Colon (tissue), 2 donors: ENCODE measurements around the gene TRPV5.

ENCODE experiments used
- FAIRE-seq: peaks from 2 replicates; lab custom pipeline; 2012; peaks lifted over from hg19 to GRCh38; lab: Jason Lieb, UNC
- donor health status: control.
- donor health status: control.

Gene TRPV5

DNA sequence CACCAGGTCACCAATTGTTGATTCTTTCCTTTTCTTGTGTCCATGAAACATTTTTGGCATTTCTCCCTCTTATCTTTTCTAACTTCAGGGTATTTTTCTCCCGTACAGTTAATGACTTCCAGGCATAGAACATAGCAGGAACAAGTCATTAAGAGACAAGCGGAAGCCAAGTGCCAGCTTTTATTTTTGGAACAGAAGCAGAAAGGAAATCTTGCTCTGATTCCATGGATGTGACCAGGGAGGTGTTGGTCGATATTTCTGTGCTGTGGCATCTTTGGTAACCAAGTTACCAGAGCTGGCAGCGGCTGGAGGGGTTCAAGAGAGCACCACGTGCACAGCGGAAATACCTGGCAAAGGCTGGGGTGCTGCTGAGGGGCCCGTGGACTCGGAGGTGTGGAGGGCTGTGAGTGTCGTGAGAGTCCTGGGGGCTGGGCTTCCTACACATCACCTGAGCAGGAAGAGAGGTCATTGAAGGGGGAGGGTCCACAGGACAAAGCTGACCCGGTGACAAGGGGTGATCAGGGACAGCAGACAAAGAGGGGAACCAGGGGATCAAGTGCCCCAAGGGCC is 7.5 kb upstream of the TRPV5 start:
- no peak for FAIRE-seq

DNA sequence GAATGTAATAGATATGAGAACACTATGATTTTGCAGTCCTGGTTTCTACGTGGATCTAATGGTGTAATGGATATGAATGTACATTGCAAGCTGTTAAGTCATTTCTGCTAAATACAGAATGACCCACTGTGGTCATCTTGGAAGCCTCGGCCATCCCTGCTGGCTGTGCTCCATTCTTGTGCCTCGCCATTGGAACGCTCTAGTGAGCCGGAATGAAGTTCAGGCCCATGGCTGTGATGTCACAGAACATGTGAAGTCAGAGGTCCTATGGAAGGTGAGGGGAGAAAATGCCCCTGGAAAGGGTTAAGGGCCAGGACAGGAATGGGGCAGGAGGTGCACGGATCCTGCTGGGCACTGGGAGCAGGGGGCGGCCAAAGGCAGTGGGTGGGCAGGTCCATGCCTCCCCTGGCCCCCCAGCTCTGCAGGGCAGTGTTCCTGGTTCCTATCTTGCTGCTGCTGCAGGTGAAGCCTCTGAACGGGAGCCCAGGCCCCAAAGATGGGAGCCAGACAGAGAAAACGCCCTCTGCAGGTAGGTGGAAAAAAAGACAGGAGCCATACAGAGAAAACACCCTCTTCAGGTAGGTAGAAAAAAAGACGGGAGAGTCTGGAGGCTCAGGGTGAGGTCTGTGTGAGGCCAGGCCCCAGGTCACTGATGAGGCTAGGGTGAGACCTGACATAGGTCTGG is 5.8 kb upstream of the TRPV5 start, which contains the start of gene LLCFC1:
Gene LLCFC1, plus strand, starts transcription at position 259 of the 685 bp plus-strand sequence. Its CDS starts 138 bp downstream, at position 397.
- FAIRE-seq: no peak

DNA sequence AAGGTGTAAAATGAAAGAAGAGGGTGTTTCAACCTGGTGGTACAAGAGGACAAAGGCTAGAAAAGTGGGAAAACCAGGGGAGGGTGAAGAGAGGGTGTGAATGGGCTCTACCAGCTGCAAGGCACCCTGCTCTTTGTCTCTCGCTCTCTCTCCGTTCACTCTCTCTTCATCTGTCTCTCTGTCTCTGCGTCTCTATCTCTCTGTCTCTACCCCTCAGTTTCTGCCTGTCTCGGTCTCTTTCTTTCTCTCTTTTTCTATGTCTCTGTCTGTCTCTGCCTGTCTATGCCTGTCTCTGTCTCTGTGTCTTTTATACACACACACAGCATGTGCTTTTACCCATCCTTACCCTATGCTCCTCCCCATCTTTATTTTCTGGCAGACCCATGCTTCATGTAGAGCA is 5.1 kb upstream of the TRPV5 start:
- FAIRE-seq: no peak

DNA sequence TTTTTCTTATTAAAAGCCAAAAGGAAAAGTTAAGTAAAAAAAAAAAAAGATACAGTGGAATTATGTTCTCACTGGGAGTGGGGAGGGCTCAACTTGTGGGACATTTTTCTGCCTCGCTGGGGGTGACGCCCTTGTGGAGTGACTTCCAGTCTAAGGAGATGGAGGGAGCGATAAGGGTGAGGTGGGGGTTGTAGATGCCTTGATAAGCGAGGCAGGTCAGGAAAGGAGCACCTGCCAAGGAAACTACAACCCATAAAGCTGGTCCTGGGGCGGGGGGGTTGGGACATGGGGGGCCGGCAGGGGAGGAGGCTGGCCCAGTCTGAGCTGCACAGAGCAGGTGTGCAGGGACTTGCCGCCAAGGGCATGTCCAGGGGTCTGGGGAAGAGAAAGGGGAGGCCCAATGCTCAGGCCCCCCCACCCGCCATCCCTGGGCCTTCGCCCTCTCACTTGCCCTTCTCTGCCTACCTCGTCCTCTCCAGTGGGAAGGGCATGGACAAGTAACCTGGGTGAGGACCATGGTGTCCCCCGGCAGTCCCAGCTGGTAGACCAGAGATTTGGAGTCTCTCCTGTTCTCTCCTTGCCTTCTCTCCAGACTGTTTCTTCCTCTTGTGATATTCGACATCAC is 2.5 kb upstream of the TRPV5 start:
- FAIRE-seq: no peak

DNA sequence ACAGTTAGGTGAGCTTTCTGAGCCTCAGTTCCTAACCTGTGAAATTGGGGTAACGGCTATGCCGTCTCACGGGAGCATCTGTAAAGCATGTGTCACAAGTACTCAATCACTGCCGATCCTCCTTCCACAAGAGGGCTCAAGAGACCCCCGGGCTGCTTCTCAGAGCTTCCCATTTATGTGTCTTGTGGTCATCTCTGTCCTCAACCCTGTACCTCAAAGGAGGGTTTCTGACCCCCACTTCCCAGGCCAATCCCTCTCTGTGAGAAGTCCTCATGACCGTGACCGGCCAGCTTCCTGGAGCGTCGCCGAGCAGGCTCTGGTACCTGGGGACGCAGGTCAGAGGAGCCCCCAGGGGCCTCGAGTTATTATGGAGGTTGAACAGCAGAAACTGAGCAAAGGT is 510 bp upstream of the TRPV5 start:
- FAIRE-seq: no peak

DNA sequence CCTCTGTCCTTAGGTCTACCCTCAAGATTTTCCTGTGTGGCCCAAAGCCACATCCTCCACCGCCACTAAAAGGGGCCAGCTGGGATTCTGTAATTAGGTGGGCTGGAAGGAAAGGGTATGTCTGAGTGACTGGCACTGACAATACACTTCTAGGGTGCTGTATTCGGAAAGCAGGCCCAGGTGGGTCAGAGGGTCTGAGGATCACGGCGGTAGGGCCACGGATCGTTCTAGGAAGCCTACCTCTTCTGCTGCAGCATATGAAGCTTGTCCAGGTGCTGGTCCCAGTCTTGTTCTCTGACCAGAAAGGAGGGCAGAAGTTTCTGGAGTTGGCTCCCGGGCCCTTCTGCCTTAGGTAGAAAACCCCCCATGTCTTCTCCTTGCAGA is 462 bp downstream of the TRPV5 start:
- no peak for FAIRE-seq

DNA sequence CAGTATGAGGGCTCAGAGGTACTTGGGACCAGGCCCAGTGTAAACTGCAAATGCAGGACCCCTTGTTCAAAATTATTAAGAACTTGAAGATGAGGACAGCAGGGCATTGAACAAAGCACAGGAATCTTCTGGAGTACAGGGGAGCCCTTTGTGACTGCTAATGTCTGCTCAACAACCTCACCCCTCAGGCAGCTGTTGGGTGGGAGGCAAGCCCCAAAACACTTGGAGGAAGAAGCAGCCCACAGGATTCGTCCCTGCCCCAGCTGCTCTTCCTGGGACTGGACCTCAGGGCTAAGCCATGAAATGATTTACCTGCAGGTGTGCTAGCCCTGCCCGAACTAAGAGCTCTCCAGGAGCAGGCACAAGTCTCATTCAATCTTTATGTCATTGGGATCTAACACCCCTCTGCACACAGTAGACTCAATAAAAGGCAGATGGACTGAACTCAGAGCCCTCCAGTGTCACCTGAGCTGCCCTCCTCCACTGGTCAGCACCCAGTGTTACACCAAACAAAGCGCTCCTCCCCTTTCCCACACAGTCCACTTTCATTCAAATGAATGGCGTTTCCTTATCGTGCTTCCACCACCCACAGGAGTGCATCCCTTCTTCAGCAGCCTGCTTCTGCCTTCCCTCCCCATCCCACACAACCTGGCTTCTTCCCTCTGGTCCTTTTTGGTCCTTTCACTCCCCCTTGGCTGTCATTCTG is 1.0 kb downstream of the TRPV5 start:
- FAIRE-seq: no peak

- no peak for FAIRE-seq
Measured at GRCh38 chr7:142930126-142930730, 3.3 kb downstream of the TRPV5 start.

DNA sequence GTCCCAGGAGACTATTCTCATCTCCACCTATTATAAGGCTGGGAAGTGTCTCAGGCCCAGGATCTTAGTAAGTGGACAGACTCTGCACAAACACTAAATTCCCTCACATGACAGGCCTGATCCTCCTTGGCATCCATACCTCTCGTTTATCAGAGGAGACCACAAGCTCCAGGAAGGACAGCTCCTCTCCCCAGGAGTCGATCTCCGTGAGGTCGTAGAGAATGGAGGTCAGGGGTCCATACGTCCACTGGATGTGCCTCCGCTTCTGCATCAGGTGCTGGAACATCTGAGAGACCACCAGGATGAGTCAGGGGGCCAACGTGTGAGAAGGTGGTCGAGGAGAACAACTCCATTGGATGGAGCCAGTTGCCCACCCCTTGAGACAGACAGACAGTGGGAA is 5.6 kb downstream of the TRPV5 start:
- FAIRE-seq: no peak

DNA sequence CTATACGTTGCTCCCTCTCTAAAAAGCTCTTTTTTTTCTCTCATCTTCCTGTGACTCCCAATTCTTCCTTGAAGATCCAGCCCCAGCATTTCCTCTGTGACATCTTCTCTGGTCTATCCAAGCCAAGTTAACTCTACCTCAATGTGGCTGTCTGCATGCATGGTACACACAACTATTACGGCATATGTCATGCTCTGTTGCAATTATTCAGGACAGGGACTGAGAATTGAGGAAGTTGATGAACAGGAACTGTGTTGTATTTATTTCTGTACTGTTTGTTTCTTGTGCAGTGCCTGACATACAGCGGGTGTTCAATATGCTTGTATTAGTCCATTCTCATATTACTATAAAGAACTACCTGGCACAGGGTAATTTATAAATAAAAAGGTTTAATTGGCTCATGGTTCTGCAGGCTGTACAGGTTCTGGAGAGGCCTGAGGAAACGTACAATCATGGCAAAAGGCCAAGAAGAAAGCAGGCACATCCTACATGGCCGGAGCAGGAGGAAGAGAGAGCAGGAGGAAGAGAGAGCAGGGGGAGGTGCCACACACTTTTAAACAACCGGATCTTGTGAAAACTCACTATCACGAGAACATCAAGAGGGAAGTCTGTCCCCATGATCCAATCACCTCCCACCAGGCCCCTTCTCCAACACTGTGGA is 6.3 kb downstream of the TRPV5 start:
- no peak for FAIRE-seq

GRCh38 chr7:142925413-142925812 is 8.1 kb downstream of the TRPV5 start:
- no peak for FAIRE-seq

DNA sequence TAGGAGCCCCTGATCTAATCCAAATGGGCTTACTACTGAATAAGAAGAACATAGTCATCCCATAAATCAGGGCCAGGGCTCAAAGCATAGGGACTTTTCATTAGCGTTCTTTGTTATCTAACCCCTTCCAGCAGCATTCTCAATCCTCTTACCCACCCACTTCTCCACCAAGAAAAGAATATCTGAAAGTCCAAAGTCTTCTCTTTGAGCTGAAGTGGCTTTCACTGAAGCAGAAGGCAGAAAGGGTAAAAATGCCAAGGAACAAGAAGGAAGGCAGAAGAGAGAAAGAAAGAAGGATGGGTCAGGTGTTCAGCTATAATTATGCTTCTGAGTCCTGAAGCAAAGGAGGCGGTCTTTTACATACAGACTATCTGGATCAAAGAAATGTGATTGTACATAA is 10.2 kb downstream of the TRPV5 start:
- FAIRE-seq: no peak

DNA sequence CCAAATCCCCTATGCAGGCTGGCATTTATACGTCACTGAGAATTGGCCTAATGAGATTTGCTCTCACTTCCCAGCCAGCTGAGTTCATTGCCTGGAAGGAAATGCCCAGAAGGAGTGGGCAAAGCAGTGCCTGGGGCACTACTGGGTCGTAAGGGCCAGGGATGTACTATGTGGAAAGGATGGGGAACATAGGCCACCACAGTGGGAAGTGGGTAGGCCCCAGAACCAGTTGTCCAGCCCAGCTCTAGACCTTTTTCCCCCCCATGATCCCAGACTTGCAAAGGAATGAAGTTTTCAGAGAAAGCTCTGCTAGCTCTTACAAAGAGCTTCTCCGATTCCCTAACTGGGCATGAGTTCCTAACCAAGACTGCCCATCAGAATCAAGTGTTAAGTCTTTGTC is 13.9 kb downstream of the TRPV5 start:
- FAIRE-seq: no peak

DNA sequence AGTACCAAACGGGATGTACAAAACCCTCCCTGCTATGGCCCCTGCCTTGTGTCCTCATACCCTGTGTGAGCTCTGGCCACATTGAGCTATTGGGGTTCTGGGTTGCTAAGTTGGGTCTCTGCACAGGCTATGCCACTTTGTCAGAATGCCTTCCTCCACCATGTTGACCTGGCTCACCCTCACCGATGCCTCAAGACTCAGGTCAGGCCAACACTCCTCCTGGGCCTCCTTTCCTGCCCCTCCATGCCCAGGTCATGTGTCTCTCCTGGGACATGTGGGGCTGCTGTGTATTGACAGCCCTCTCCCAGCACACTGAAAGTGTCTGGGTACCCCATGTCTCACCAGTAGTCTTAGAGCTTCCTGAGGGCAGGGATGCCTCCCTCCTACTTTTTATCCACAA is 14.6 kb downstream of the TRPV5 start:
- no peak for FAIRE-seq

- no peak for FAIRE-seq
Measured at GRCh38 chr7:142917447-142917846, 16.1 kb downstream of the TRPV5 start.

DNA sequence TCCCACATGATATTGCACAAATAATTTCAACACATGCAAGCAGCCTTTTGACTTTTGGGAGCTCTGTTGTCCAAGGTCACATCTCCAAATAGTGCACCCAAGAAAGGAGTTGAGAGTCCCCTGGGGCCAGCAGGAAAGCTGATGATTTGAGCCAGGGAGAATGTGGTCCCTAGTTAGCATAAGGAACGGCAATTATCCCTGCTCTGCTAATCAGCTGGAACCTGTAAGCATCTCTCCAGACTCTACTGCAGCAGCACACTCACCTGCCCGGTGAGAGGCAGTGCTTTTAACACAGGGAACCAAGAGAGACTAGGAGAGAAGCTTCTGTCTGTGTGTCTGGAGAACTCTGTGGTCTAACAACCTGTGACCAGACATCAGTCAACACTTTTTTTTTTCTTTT is 17.0 kb downstream of the TRPV5 start:
- FAIRE-seq: no peak

- FAIRE-seq: no peak
Measured at GRCh38 chr7:142915315-142915714, 18.2 kb downstream of the TRPV5 start.

GRCh38 chr7:142914121-142914520 is 19.4 kb downstream of the TRPV5 start:
- FAIRE-seq: no peak

DNA sequence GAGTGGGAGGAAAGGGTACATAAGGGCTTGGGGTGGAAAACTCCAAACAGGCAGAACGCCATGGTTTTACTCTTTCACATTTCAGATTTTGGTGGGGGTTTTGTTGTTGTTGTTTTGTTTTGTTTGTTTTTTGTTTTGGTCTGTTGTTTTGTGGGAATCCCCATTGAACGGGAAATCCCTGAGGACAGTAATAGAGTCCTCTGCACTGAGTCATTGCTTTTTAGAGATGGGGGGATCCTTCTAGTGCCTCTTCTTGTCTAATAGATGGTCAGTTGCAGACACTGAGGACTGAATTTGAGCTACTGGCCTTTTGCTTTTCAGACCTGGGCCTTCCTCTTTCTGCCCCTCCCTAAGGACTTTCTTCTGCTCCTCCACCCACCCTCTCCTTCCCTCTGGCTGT is 20.0 kb downstream of the TRPV5 start:
- no peak for FAIRE-seq

DNA sequence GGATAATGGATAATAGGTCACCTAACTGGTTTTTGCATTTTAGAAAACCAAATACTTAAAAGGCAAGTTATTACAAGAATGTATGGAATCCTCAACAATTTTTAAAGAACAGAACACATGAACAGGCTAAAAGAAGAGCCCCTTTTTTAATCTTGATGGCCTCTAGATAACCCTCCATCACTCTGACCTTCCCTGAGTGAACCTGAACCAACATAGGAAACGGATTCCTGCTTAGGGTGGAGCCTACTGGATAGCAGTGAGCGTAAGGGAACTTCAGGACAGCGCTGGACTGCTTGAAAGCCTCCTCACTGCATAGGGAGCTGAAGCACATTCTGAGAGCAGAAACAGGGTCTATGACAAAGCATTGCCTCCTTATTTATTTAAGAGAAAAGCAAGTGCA is 20.5 kb downstream of the TRPV5 start:
- no peak for FAIRE-seq

DNA sequence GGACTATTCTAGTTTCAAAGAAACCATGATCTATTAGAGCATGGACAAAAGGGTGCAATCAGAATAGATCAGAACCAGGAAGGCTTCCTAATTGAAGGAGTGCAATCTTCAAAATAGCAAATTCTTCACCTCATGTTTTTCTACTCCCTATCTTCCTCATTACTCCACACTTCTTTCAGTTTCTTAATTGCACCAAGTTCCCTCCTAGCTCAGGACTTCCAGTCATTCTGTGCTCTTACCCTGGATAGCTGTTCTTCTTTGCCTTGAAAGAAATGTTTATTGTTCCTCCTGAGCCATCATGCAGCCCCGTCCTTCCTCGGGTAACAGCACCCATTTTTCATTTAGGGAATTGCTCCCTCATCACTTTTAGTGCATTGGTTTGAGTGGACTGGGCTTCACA is 23.1 kb downstream of the TRPV5 start:
- no peak for FAIRE-seq

GRCh38 chr7:142910031-142910433 is 23.5 kb downstream of the TRPV5 start:
- FAIRE-seq: no peak
